SW480 (cell line): ENCODE data around the gene LTK.
"Not testable (repeated sequence)": the region's sequence is repeated elsewhere in the genome, so short reads cannot be mapped to it uniquely, and the experiment has no call there.

Source experiments
- DNase-seq: peaks from one replicate; pipeline ENCODE4 v3.0.0-alpha.2; 2016; ENCODE audit warnings: low spot score

The LTK gene

DNA sequence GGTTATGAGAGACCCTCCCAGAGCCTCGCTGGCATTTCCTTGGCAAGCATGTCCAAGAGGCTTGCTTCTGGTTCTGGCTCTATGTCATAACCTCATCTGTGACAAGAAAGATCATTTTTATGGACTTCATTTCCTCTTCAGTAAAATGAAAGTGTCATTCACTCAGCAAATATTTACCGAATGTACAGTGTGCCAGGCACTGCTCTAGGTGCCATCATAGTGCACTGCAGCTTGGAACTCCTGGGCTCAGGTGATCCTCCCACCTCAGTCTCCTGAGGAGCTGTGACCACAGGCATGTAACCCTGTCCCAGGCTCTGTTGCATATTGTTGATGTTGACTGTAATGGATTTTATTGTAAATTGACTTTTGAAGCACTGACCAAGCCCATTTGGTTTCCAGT lies 38.7 kb downstream of the LTK start:
- DNase-seq, result no peak

DNA sequence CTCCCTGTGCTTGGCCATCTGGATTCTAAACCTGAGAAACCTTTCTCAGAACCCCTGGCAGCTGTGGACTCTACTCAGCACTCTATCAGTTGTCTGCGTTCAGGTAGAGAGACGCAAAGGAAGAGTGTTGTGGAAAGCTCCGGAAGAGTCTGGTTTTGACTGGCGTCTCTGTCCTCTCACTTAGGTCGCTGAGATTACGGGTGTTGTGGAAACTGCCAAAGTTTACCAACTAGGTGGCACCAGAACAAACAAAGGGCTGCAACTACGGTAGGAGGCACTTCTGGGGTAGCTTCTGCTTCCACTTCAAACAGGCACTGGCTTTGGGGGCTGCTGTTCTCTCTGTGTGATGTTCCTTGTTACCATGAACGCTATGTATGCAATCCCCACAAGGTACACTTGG lies 39.2 kb downstream of the LTK start:
- DNase-seq, result no peak

DNA sequence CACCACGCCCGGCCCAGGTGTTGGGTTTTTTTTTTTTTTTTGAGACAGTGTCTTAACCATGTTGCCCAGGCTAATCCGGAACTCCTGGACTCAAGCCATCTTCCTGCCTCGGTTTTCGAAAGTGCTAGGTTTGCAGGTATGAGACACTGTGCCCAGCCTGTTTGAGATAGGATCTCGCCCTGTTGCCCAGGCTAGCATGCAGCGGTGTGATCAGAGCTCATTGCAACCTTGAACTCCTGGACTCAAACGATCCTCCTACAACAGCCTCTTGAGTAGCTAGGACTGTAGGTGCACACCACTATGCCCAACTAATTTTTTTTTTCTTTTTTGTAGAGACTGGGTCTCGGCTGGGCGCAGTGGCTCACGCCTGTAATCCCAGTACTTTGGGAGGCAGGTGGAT lies 40.2 kb downstream of the LTK start:
- no peak for DNase-seq

DNA sequence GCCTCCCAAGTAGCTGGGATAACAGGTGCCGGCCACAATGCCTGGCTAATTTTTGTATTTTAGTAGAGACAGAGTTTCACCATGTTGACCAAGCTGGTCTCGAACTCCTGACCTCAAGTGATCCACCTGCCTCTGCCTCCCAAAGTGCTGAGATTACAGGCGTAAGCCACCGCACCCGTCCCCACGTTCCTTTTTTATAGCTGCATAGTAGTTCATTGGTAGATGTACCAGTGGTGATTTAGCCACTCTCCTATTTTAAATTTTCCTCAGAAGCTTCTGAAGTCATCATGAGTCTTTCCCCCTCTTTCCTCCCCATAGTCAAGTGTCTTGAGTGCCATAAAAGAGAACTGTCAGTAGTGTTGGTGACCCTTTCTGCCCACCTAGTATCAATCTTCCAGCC lies 44.0 kb downstream of the LTK start:
- DNase-seq, result not testable (repeated sequence)

DNA sequence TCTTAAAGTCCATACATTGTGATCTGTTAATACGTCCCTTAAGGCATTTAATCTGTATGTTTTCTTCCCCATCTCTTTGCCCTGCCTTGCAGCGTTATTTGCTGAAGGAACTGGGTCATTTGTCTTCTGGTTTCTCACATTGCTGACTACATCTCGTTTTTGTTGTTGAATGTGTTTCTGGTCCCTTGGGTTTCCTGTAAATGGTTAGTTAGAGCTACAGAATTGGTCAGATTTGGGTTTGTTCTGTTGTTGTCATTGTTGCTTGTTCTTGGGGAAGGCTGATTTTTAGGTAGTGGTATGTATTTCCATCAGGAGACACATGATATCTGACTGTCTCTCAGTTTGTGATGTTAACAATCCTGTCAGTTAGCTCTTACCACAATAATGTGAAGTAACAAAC lies 46.9 kb downstream of the LTK start:
- no peak for DNase-seq

DNA sequence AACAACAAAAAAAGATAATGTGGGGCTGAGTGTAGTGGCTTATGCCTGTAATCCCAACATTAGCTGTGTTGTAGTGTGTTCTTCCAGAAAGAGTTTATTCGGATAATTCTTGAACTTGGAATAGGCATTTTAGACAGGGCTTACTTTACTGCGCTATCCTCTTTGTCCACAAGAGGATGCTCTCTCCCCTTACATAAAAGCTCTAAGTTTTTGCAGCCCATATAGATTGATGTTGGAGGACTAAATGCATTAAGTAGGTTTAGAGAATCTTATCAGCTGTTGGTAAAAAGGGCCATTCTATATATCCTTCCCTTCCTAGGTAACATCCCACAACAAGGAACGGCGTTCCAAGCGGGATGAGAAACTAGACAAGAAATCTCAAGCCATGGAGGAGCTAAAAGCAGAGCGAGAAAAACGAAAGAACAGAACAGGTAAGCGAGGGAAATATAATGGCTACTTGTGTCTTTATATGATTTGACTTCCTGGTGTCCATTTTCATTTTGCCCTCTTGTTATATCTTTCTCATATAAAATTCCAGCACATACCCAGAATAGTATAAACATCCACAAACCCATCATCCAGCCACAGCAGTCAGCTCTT lies 47.7 kb downstream of the LTK start:
- peak; percentile 52 for DNase-seq

DNA sequence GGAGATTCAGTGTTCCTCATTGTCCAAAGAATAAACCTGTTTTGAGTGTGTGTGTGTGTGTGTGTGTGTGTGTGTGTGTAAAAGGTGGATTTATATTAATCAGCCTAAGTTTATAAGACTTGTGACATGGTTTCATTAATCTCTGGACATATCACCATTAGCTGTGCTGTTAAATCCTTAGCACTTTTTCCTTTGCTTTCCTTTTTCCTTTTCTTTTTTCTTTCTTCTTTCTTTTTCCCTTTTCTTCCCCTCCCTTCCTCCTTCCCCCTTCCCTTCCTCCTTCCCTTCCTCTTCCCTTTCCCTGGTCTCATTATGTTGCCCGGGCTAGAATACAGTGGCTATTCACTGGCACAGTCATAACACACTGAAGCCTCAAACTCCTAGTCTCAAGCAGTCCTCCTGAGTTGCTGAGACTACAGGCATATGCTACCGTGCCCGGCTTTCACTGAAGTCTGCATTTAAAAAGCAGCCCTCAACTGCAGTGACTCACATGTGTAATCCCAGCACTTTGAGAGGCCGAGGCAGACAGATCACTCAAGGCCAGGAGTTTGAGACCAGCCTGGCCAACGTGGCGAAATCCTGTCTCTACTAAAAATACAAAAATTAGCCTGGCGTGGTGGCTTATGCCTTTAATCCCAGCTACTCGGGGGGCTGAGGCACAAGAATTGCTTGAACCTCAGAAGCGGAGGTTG lies 48.6 kb downstream of the LTK start:
- no peak for DNase-seq

DNA sequence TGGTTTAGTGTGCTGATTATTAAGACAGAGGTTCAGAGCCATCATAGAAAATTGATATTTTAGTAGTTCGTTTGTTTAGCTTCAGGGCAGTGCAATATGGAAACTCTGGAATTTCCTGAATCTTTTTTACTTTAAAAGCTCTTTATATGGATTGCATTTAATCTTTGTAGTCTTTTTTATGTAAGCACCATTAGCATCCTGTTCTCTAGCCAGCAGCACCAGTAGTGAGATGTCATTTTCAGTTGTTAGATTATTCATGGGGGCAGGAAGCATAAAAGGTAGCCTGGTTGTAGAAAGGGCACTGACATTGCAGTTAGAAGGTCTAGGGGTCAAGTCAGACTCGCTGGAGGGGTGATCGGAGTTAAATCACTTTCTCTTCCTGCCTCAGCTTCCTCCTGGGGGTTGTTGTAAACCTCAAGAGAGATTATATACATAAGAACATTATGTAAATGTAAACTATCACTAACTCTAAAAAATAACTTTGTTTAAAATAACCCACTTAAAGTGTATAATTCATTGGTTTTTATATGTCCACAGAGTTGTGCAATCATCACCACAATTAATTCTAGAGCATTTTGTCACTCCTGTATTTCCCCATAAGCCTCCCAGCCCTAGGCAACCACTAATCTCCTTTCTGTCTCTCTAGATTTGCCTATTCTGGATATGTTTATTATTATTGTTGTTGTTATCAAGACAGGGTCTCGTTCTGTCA lies 51.4 kb downstream of the LTK start:
- no peak for DNase-seq
